Glutamatergic neuron (in vitro differentiated cells): ENCODE data around the gene FOXN3. TPM values are rescaled to one million over a fixed set of nuclear protein-coding genes. Genes with fewer than 3 reads are reported as not detected.
"Not testable (repeated sequence)": the region's sequence is repeated elsewhere in the genome, so short reads cannot be mapped to it uniquely, and the experiment has no call there.

Experiments used
- DNase-seq: peaks from one replicate; pipeline ENCODE4 v3.0.0; 2022
- H3K27ac Mint-ChIP-seq: one replicate; pipeline ENCODE4 v1.8.0; 2020; ENCODE audit warnings: mild to moderate bottlenecking, mixed read lengths, inconsistent platforms; ENCODE audit not compliant: unreplicated experiment
- H3K27me3 Mint-ChIP-seq: one replicate; pipeline ENCODE4 v1.8.0; 2020; ENCODE audit warnings: mild to moderate bottlenecking, moderate library complexity, mixed read lengths, inconsistent platforms; ENCODE audit not compliant: unreplicated experiment
- H3K36me3 Mint-ChIP-seq: one replicate; pipeline ENCODE4 v1.8.0; 2020; ENCODE audit warnings: mild to moderate bottlenecking, mixed read lengths, inconsistent platforms; ENCODE audit not compliant: unreplicated experiment
- H3K4me1 Mint-ChIP-seq: one replicate; pipeline ENCODE4 v1.8.0; 2020; ENCODE audit warnings: mild to moderate bottlenecking, low read depth, mixed read lengths, inconsistent platforms; ENCODE audit not compliant: unreplicated experiment
- H3K4me3 Mint-ChIP-seq: one replicate; pipeline ENCODE4 v1.8.0; 2020; ENCODE audit warnings: mild to moderate bottlenecking, mixed read lengths, inconsistent platforms; ENCODE audit not compliant: unreplicated experiment
- H3K9me3 Mint-ChIP-seq: one replicate; pipeline ENCODE4 v1.8.0; 2020; ENCODE audit warnings: mild to moderate bottlenecking, moderate library complexity, mixed read lengths, inconsistent platforms; ENCODE audit not compliant: unreplicated experiment
- CTCF ChIP-seq: fragments of 200-600 bp; sonication (generic); IDR thresholded peaks from one replicate; pipeline ENCODE4 v1.5.0; 2021; ENCODE audit not compliant: partially characterized antibody, unreplicated experiment
- total RNA-seq: library from RNA; stranded (reverse); fragmentation: NEBNext Ultra II Directional; extraction: Animal tissue kit (Norgen Biotek cat#: 25700); gene quantifications from one replicate; pipeline ENCODE4 v1.2.1, GENCODE V29; 2021; ENCODE audit not compliant: unreplicated experiment

FOXN3 gene
- total RNA-seq, 1 donor from 2014 or later = 139 TPM

GRCh38 chr14:89205137-89205740 is 211.8 kb downstream of the FOXN3 start:
- Mint-ChIP-seq H3K27ac (no peak overlapping the region), H3K9me3 (peaks cover 3% of the 10 kb centered on the region), H3K27me3 (peaks cover 4% of the 10 kb centered on the region), H3K36me3 (no peaks in the 10 kb centered on the region), H3K4me3 (no peak overlapping the region), H3K4me1 (peaks cover 63% of the 10 kb centered on the region)
- no peak for DNase-seq
- no peak for TF ChIP-seq CTCF

GRCh38 chr14:89202413-89203190 is 214.4 kb downstream of the FOXN3 start:
- H3K27me3 Mint-ChIP-seq = peaks cover 4% of the 10 kb centered on the region
- peaks cover 46% of the 10 kb centered on the region for H3K4me1 Mint-ChIP-seq
- no peaks in the 10 kb centered on the region for H3K36me3 Mint-ChIP-seq
- DNase-seq = no peak
- peak overlapping the region; percentile 25 for H3K4me3 Mint-ChIP-seq
- no peak overlapping the region for H3K27ac Mint-ChIP-seq
- H3K9me3 Mint-ChIP-seq = peaks cover 3% of the 10 kb centered on the region
- no peak for TF ChIP-seq CTCF

GRCh38 chr14:89201645-89202044 is 215.4 kb downstream of the FOXN3 start:
- peaks cover 4% of the 10 kb centered on the region for H3K27me3 Mint-ChIP-seq
- H3K27ac Mint-ChIP-seq = no peak overlapping the region
- H3K4me1 Mint-ChIP-seq = peaks cover 40% of the 10 kb centered on the region
- H3K36me3 Mint-ChIP-seq = no peaks in the 10 kb centered on the region
- H3K4me3 Mint-ChIP-seq = no peak overlapping the region
- H3K9me3 Mint-ChIP-seq = peaks cover 6% of the 10 kb centered on the region
- DNase-seq = no peak
- no peak for TF ChIP-seq CTCF

GRCh38 chr14:89199357-89199756 is 217.7 kb downstream of the FOXN3 start:
- not testable (repeated sequence) for H3K9me3 Mint-ChIP-seq, H3K27ac Mint-ChIP-seq, H3K27me3 Mint-ChIP-seq, DNase-seq, H3K4me3 Mint-ChIP-seq, H3K36me3 Mint-ChIP-seq
- peaks cover 30% of the 10 kb centered on the region for H3K4me1 Mint-ChIP-seq

- no peak for TF ChIP-seq CTCF
- DNase-seq = no peak
- H3K27me3 Mint-ChIP-seq = peaks cover 2% of the 10 kb centered on the region
- no peaks in the 10 kb centered on the region for H3K36me3 Mint-ChIP-seq
- no peak overlapping the region for H3K4me3 Mint-ChIP-seq
- no peak overlapping the region for H3K27ac Mint-ChIP-seq
- peaks cover 26% of the 10 kb centered on the region for H3K4me1 Mint-ChIP-seq
- peaks cover 6% of the 10 kb centered on the region for H3K9me3 Mint-ChIP-seq
These were observed 218.3 kb downstream of the FOXN3 start for GRCh38 chr14:89198544-89199329.
